ENCODE measurements around the gene KIRREL3.

Gene KIRREL3

GRCh38 chr11:126683766-126684728, 316.5 kb downstream of the KIRREL3 start:
- Mint-ChIP-seq H3K4me1 (ENCODE audit: low read depth) (no peaks in the 10 kb centered on the region), H3K27me3 (no peaks in the 10 kb centered on the region), H3K36me3 (ENCODE audit: low read depth) (no peaks in the 10 kb centered on the region), H3K4me3 (no peak overlapping the region), H3K9me3 (no peaks in the 10 kb centered on the region), H3K27ac (no peak overlapping the region)
- DNase-seq: no peak

- Mint-ChIP-seq H3K4me1 (ENCODE audit: low read depth) (no peaks in the 10 kb centered on the region), H3K36me3 (ENCODE audit: low read depth) (no peaks in the 10 kb centered on the region), H3K27me3 (peaks cover 5% of the 10 kb centered on the region), H3K9me3 (no peaks in the 10 kb centered on the region), H3K4me3 (no peak overlapping the region), H3K27ac (no peak overlapping the region)
- DNase-seq: no peak
These were observed 318.0 kb downstream of the KIRREL3 start for GRCh38 chr11:126682590-126682989.

- no peaks in the 10 kb centered on the region for H3K9me3 Mint-ChIP-seq
- DNase-seq: no peak
- no peaks in the 10 kb centered on the region for H3K36me3 Mint-ChIP-seq (ENCODE audit: low read depth)
- no peak overlapping the region for H3K27ac Mint-ChIP-seq
- H3K27me3 Mint-ChIP-seq: peaks cover 9% of the 10 kb centered on the region
- H3K4me1 Mint-ChIP-seq (ENCODE audit: low read depth): no peaks in the 10 kb centered on the region
- H3K4me3 Mint-ChIP-seq: no peak overlapping the region
These were observed 319.9 kb downstream of the KIRREL3 start for GRCh38 chr11:126680700-126681099.

GRCh38 chr11:126680131-126680530, 320.4 kb downstream of the KIRREL3 start:
- no peaks in the 10 kb centered on the region for H3K36me3 Mint-ChIP-seq (ENCODE audit: low read depth)
- H3K4me1 Mint-ChIP-seq (ENCODE audit: low read depth): no peaks in the 10 kb centered on the region
- peaks cover 13% of the 10 kb centered on the region for H3K27me3 Mint-ChIP-seq
- no peak overlapping the region for H3K27ac Mint-ChIP-seq
- no peak for DNase-seq
- no peaks in the 10 kb centered on the region for H3K9me3 Mint-ChIP-seq
- no peak overlapping the region for H3K4me3 Mint-ChIP-seq

GRCh38 chr11:126679033-126679432, 321.5 kb downstream of the KIRREL3 start:
- no peaks in the 10 kb centered on the region for H3K36me3 Mint-ChIP-seq (ENCODE audit: low read depth)
- DNase-seq: no peak
- H3K4me3 Mint-ChIP-seq: no peak overlapping the region
- no peaks in the 10 kb centered on the region for H3K9me3 Mint-ChIP-seq
- peaks cover 14% of the 10 kb centered on the region for H3K27me3 Mint-ChIP-seq
- H3K27ac Mint-ChIP-seq: no peak overlapping the region
- no peaks in the 10 kb centered on the region for H3K4me1 Mint-ChIP-seq (ENCODE audit: low read depth)

- H3K4me1 Mint-ChIP-seq (ENCODE audit: low read depth): no peaks in the 10 kb centered on the region
- peaks cover 14% of the 10 kb centered on the region for H3K27me3 Mint-ChIP-seq
- H3K36me3 Mint-ChIP-seq (ENCODE audit: low read depth): no peaks in the 10 kb centered on the region
- no peak overlapping the region for H3K4me3 Mint-ChIP-seq
- H3K27ac Mint-ChIP-seq: no peak overlapping the region
- H3K9me3 Mint-ChIP-seq: no peaks in the 10 kb centered on the region
- no peak for DNase-seq
These were observed 324.0 kb downstream of the KIRREL3 start for GRCh38 chr11:126676536-126676935.

- Mint-ChIP-seq H3K4me1 (ENCODE audit: low read depth) (no peaks in the 10 kb centered on the region), H3K36me3 (ENCODE audit: low read depth) (no peaks in the 10 kb centered on the region), H3K27me3 (peaks cover 26% of the 10 kb centered on the region), H3K4me3 (no peak overlapping the region), H3K9me3 (no peaks in the 10 kb centered on the region), H3K27ac (no peak overlapping the region)
- DNase-seq: no peak
These were observed 327.3 kb downstream of the KIRREL3 start for GRCh38 chr11:126673319-126673718.

- Mint-ChIP-seq H3K4me3 (no peak overlapping the region), H3K36me3 (ENCODE audit: low read depth) (no peaks in the 10 kb centered on the region), H3K27me3 (peaks cover 16% of the 10 kb centered on the region), H3K4me1 (ENCODE audit: low read depth) (no peaks in the 10 kb centered on the region), H3K9me3 (no peaks in the 10 kb centered on the region), H3K27ac (no peak overlapping the region)
- no peak for DNase-seq
These were observed 331.2 kb downstream of the KIRREL3 start for GRCh38 chr11:126669416-126669815.

- no peaks in the 10 kb centered on the region for H3K4me1 Mint-ChIP-seq (ENCODE audit: low read depth)
- H3K27me3 Mint-ChIP-seq: peaks cover 12% of the 10 kb centered on the region
- no peaks in the 10 kb centered on the region for H3K9me3 Mint-ChIP-seq
- no peak overlapping the region for H3K27ac Mint-ChIP-seq
- DNase-seq: no peak
- H3K36me3 Mint-ChIP-seq (ENCODE audit: low read depth): no peaks in the 10 kb centered on the region
- H3K4me3 Mint-ChIP-seq: no peak overlapping the region
These were observed 335.9 kb downstream of the KIRREL3 start for GRCh38 chr11:126664643-126665042.

GRCh38 chr11:126663749-126664592, 336.6 kb downstream of the KIRREL3 start:
- peaks cover 10% of the 10 kb centered on the region for H3K27me3 Mint-ChIP-seq
- no peaks in the 10 kb centered on the region for H3K36me3 Mint-ChIP-seq (ENCODE audit: low read depth)
- no peak overlapping the region for H3K27ac Mint-ChIP-seq
- H3K4me1 Mint-ChIP-seq (ENCODE audit: low read depth): no peaks in the 10 kb centered on the region
- no peaks in the 10 kb centered on the region for H3K9me3 Mint-ChIP-seq
- no peak for DNase-seq
- no peak overlapping the region for H3K4me3 Mint-ChIP-seq

- Mint-ChIP-seq H3K4me1 (ENCODE audit: low read depth) (no peaks in the 10 kb centered on the region), H3K27me3 (peaks cover 5% of the 10 kb centered on the region)
These were observed 338.4 kb downstream of the KIRREL3 start for GRCh38 chr11:126662035-126662790.

GRCh38 chr11:126660761-126661425, 339.7 kb downstream of the KIRREL3 start:
- no peaks in the 10 kb centered on the region for H3K4me1 Mint-ChIP-seq (ENCODE audit: low read depth)
- no peaks in the 10 kb centered on the region for H3K9me3 Mint-ChIP-seq
- H3K4me3 Mint-ChIP-seq: no peak overlapping the region
- H3K27me3 Mint-ChIP-seq: peaks cover 3% of the 10 kb centered on the region
- no peaks in the 10 kb centered on the region for H3K36me3 Mint-ChIP-seq (ENCODE audit: low read depth)
- DNase-seq: no peak
- H3K27ac Mint-ChIP-seq: no peak overlapping the region

More at GRCh38 chr11:126662035-126662790, 338.4 kb downstream of the KIRREL3 start:
- no peaks in the 10 kb centered on the region for H3K36me3 Mint-ChIP-seq (ENCODE audit: low read depth)
- no peak overlapping the region for H3K27ac Mint-ChIP-seq
- no peak overlapping the region for H3K4me3 Mint-ChIP-seq
- DNase-seq: no peak
- no peaks in the 10 kb centered on the region for H3K9me3 Mint-ChIP-seq

- Mint-ChIP-seq H3K36me3 (ENCODE audit: low read depth) (no peaks in the 10 kb centered on the region), H3K27me3 (peaks cover 6% of the 10 kb centered on the region), H3K27ac (no peak overlapping the region), H3K9me3 (no peaks in the 10 kb centered on the region), H3K4me1 (ENCODE audit: low read depth) (no peaks in the 10 kb centered on the region), H3K4me3 (no peak overlapping the region)
- DNase-seq: no peak
These were observed 340.2 kb downstream of the KIRREL3 start for GRCh38 chr11:126660321-126660720.

Data from activated T-cell treated with anti-CD3 and anti-CD28 coated beads, Interleukin-2, amount 50 U/mL, for 24 hours (primary cell).